Nephron (organoid): ENCODE data around the gene PTPN2.

Experiments
- H3K27ac Mint-ChIP-seq, 3 experiments: 2 replicates each; pipeline ENCODE4 v1.8.0; 2020; ENCODE audit warnings: mixed read lengths in 3 of 3, mild to moderate bottlenecking in 2 of 3, moderate library complexity in 1 of 3
- H3K27me3 Mint-ChIP-seq: 2 replicates; pipeline ENCODE4 v1.8.0; 2021; ENCODE audit warnings: low read depth, mild to moderate bottlenecking, moderate library complexity, mixed read lengths
- H3K36me3 Mint-ChIP-seq: 2 replicates; pipeline ENCODE4 v1.8.0; 2020; ENCODE audit warnings: low read depth, mixed read lengths
- H3K4me1 Mint-ChIP-seq: 2 replicates; pipeline ENCODE4 v1.8.0; 2020; ENCODE audit warnings: mixed read lengths
- H3K4me3 Mint-ChIP-seq, 3 experiments: 2 replicates each; pipeline ENCODE4 v1.8.0; 2020; ENCODE audit warnings: mild to moderate bottlenecking in 3 of 3, mixed read lengths in 3 of 3, moderate library complexity in 2 of 3
- H3K9me3 Mint-ChIP-seq: 2 replicates; pipeline ENCODE4 v1.8.0; 2020; ENCODE audit warnings: mixed read lengths
- TF ChIP-seq, protein P1 (sequence below), 3 experiments: fragments of 200-600 bp; sonication (generic); IDR thresholded peaks; one replicate each; pipeline ENCODE4 v1.5.0; 2021; ENCODE audit warnings: antibody characterized with exemption in 3 of 3; ENCODE audit not compliant: unreplicated experiment in 3 of 3

Gene PTPN2

DNA sequence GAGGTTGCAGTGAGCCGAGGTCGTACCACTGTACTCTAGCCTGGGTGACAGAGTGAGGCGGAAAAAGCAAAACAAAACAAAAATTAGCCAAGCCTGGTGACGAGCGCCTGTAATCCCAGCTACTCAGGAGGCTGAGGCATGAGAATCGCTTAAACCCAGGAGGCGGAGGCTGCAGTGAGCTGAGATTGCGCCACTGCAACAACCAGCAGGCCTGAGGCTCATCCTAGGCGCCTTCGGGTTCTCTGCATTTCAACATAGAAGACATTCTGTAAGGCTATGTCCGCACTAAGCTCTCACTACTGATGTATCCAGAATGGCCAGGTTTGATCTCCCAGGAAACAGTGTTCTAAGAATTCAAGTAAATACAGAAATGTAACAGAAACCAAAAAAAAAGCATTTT lies 23.5 kb downstream of the PTPN2 start:
- Mint-ChIP-seq H3K36me3 (peaks cover 16% of the 10 kb centered on the region), H3K27me3 (no peaks in the 10 kb centered on the region), H3K27ac (no peak overlapping the region), H3K4me3 (no peak overlapping the region), H3K4me1 (peaks cover 7% of the 10 kb centered on the region), H3K9me3 (no peaks in the 10 kb centered on the region)
- TF ChIP-seq, protein P1, sequence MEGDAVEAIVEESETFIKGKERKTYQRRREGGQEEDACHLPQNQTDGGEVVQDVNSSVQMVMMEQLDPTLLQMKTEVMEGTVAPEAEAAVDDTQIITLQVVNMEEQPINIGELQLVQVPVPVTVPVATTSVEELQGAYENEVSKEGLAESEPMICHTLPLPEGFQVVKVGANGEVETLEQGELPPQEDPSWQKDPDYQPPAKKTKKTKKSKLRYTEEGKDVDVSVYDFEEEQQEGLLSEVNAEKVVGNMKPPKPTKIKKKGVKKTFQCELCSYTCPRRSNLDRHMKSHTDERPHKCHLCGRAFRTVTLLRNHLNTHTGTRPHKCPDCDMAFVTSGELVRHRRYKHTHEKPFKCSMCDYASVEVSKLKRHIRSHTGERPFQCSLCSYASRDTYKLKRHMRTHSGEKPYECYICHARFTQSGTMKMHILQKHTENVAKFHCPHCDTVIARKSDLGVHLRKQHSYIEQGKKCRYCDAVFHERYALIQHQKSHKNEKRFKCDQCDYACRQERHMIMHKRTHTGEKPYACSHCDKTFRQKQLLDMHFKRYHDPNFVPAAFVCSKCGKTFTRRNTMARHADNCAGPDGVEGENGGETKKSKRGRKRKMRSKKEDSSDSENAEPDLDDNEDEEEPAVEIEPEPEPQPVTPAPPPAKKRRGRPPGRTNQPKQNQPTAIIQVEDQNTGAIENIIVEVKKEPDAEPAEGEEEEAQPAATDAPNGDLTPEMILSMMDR (IDR thresholded peaks at IDR 0.05; ENCODE audit: unreplicated experiment in 3 of 3) = no peak

DNA sequence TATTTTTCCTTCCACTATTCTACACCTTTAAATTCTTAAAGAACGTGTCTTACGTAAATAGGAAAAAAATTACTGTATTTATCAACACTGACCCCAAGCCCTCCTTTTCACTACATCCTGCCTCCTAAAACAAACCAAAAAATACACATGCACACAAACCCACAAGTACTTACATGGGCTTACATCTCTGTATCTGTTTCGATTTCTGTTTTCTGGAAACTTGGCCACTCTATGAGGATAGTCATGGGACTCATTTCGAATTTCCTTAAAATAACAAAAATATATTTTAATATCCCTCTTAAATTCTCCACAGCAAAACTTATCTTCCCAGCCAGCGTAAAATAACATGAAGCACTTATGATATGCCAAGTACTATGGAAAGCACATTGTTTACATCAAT lies 25.0 kb downstream of the PTPN2 start:
- peaks cover 29% of the 10 kb centered on the region for H3K36me3 Mint-ChIP-seq
- H3K4me3 Mint-ChIP-seq = no peak overlapping the region
- H3K27me3 Mint-ChIP-seq = no peaks in the 10 kb centered on the region
- no peaks in the 10 kb centered on the region for H3K9me3 Mint-ChIP-seq
- H3K4me1 Mint-ChIP-seq = peaks cover 7% of the 10 kb centered on the region
- TF ChIP-seq, protein P1 (IDR thresholded peaks at IDR 0.05; ENCODE audit: unreplicated experiment in 3 of 3) = no peak
- no peak overlapping the region for H3K27ac Mint-ChIP-seq

DNA sequence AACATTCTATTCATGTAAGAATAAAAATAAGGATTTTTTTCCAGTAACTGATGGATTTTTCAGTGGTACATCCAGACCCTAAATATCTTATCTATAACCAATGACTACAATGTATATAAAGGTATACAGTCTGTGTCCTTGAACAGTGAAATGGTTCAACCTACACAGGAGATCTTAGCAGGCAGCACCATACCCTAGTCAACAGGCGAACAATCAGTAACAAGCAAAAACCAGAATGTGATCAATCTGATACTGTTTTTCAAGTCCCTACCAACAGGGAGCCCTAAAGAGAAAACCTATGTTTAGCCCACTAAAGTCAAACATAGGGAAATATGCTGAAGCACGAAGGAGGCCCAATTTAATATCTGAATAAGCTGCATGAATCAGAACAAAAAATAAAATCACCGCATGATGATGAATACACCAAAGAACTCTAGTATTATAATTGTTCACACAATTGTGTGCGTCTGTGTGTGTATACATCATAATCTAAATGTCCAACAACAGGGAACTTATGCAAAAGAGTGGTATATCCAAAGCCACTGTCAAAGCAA lies 26.0 kb downstream of the PTPN2 start:
- Mint-ChIP-seq H3K9me3 (no peaks in the 10 kb centered on the region), H3K27ac (no peak overlapping the region), H3K4me3 (no peak overlapping the region), H3K4me1 (peaks cover 7% of the 10 kb centered on the region), H3K27me3 (no peaks in the 10 kb centered on the region), H3K36me3 (peaks cover 35% of the 10 kb centered on the region)
- TF ChIP-seq, protein P1 (IDR thresholded peaks at IDR 0.05; ENCODE audit: unreplicated experiment in 3 of 3) = no peak

DNA sequence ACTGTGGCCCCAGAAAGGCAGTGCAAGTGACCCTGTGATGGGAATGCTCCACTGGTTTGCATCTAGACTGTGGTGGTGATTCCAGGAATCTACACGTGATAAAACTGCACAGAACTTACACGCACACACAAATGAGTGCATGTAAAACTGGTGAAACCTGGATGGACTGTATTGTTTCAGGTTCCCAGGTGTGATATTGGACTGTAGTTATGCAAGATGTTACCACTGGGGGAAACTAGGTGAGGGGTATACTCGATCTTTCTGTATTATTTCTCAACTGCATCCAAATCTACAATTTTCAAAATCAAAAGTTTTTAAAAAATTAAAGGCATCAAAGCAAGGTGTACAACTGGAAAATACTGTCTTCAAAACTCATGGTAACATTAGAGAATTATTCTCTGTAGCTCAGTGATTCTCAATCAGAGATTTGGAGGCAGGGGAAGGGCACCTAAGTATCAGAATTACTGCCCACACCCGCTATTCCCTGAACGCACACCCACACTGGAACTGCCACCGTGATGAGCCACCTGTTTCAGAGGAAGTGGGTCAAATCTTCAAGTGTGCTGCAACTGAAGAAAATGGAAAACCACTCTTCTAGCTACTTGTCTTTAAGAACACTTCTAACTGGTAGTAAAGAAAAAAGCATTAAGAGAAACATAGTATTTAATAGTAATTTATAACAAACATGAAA lies 26.7 kb downstream of the PTPN2 start:
- Mint-ChIP-seq H3K4me3 (no peak overlapping the region), H3K4me1 (peaks cover 7% of the 10 kb centered on the region), H3K36me3 (peaks cover 35% of the 10 kb centered on the region), H3K27me3 (no peaks in the 10 kb centered on the region), H3K9me3 (no peaks in the 10 kb centered on the region), H3K27ac (no peak overlapping the region)
- TF ChIP-seq, protein P1 (IDR thresholded peaks at IDR 0.05; ENCODE audit: unreplicated experiment in 3 of 3) = no peak

DNA sequence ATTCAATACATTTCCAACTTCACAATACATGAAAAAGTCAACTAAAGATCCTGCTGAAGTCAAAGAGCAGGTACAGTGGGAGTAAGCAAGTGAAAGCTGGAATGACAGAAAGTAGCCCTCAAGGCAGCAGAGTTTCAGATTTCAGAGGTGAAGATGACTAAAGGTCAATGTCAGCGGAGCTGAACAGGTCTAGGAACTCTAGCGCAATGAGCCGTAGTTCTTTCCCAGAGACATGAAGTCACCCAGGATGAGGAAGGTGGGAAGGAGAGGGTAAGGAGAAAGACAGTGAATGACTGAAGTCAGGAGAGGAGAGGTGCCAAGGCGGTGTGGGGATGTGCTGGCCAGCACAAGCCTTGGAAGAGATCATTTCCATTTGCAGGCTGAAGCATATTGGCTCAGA lies 28.1 kb downstream of the PTPN2 start:
- H3K27me3 Mint-ChIP-seq = no peaks in the 10 kb centered on the region
- TF ChIP-seq, protein P1 (IDR thresholded peaks at IDR 0.05; ENCODE audit: unreplicated experiment in 3 of 3) = no peak
- no peak overlapping the region for H3K27ac Mint-ChIP-seq
- H3K36me3 Mint-ChIP-seq = peaks cover 38% of the 10 kb centered on the region
- peaks cover 5% of the 10 kb centered on the region for H3K4me1 Mint-ChIP-seq
- no peak overlapping the region for H3K4me3 Mint-ChIP-seq
- no peaks in the 10 kb centered on the region for H3K9me3 Mint-ChIP-seq
